ENCODE measurements around the gene SMG6. TPM values are rescaled to one million over a fixed set of nuclear protein-coding genes. Genes with fewer than 3 reads are reported as not detected.

SMG6 gene
- total and polyA plus RNA-seq, 2 of the 8 experiments (the other 6 are each of a cell fraction or from before 2014, with no cell fraction given) = 18.5 to 25.2 TPM

DNA sequence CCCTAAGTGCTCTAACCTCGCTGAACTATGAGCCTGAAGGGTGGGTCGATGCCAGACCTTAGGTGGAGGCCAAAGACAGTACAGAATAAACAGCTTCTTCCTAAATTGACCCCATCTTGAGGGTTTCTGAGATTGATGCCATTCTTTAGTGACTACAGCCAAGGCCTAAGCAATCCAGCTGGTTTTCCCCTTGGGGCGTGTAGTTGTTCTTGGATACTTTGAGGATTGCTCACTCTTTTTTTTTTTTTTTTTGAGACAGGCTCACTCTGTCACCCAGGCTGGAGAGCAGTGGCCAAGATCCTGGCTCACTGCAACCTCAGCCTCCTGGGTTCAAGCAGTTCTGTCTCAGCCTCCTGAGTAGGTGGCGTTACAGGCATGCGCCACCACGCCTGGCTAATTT lies 259.8 kb downstream of the SMG6 start:
- Histone ChIP-seq H3K4me3 (ENCODE audit: extremely low read depth in 1 of 4, insufficient read depth in 2 of 4, low read depth in 3 of 4, low read length in 4 of 4) (no peak overlapping the region), H3K56ac (replicated peaks; ENCODE audit: insufficient read length, low read depth, low read length) (no peak overlapping the region), H3K18ac (ENCODE audit: extremely low read depth, low read length) (no peak overlapping the region), H2BK120ac (replicated peaks; ENCODE audit: low read depth, low read length) (no peak overlapping the region), H3K4me2 (ENCODE audit: insufficient read depth in 1 of 2, low read depth in 2 of 2, low read length in 2 of 2) (no peak overlapping the region; a peak in 1 of 4 replicates), H2AFZ (ENCODE audit: low read length) (no peak overlapping the region), H3K27ac (ENCODE audit: low read depth, low read length) (no peak overlapping the region), H3K23ac (ENCODE audit: insufficient read length) (no peak overlapping the region), H3K36me3 (ENCODE audit: control insufficient read depth in 2 of 4, insufficient read depth in 4 of 4, low read length in 3 of 4) (peaks cover 0 to 8% (median 2%) of the 10 kb centered on the region in 4 experiments; a peak in 3 of 8 replicates), H3K79me1 (ENCODE audit: low read depth, low read length) (peaks cover 4% of the 10 kb centered on the region), H3K23me2 (ENCODE audit: low read depth, low read length) (peaks cover 5% of the 10 kb centered on the region; the same call in 1 of the 2 replicates), H2AK5ac (ENCODE audit: low read depth, low read length) (no peak overlapping the region), H3K27me3 (replicated peaks in 1 of 4; ENCODE audit: control insufficient read depth in 3 of 4, extremely low read depth in 1 of 4, insufficient read depth in 3 of 4, low read length in 3 of 4) (peaks cover 0 to 15% (median 14%) of the 10 kb centered on the region in 4 experiments; a peak in 6 of 7 replicates), H4K8ac (ENCODE audit: extremely low read depth, insufficient read depth, low read length) (no peak overlapping the region), H3K4me1 (replicated peaks in 1 of 4; ENCODE audit: control insufficient read depth in 3 of 4, insufficient read depth in 4 of 4, low read length in 3 of 4) (peaks cover 0 to 6% (median 5%) of the 10 kb centered on the region in 4 experiments; a peak in 4 of 7 replicates), H4K5ac (ENCODE audit: insufficient read length, low read depth, low read length) (no peak overlapping the region), H3K4ac (replicated peaks; ENCODE audit: insufficient read length, low read depth, low read length) (no peak overlapping the region), H3K79me2 (ENCODE audit: control insufficient read depth in 1 of 2, insufficient read depth in 2 of 2, low read length in 2 of 2) (no peaks in the 10 kb centered on the region), H3K14ac (ENCODE audit: insufficient read length) (no peak overlapping the region), H2BK20ac (ENCODE audit: low read length) (no peak overlapping the region), H2BK12ac (ENCODE audit: low read depth, low read length) (no peak overlapping the region), H3K9me3 (ENCODE audit: insufficient read depth in 2 of 2, low read depth in 1 of 2, low read length in 1 of 2) (no peaks in the 10 kb centered on the region), H4K20me1 (replicated peaks in 1 of 2; ENCODE audit: control insufficient read depth in 1 of 2, insufficient read depth in 2 of 2, low read length in 2 of 2) (peaks cover 0 to 3% of the 10 kb centered on the region in 2 experiments), H2BK15ac (ENCODE audit: low read length) (no peak overlapping the region), H4K91ac (replicated peaks; ENCODE audit: insufficient read length, low read length) (no peak overlapping the region), H3K9ac (replicated peaks in 1 of 4; ENCODE audit: extremely low read depth in 1 of 4, low read depth in 3 of 4, low read length in 3 of 4) (no peak overlapping the region), H2BK5ac (ENCODE audit: low read depth, low read length) (no peak overlapping the region)
- ChIA-PET CTCF (ENCODE audit: partially characterized antibody) (interaction anchor here (1.2 to 1.7 kb wide), 3 partner anchors 10 to 134 kb away, joined by 3 to 12 read pairs (median 11); partner anchors contain the start of gene HIC1), POLR2A (ENCODE audit: partially characterized antibody) (interaction anchor here (0.8 to 1.3 kb wide), 2 partner anchors 11 to 134 kb away, joined by 3 read pairs; partner anchors contain the start of gene HIC1)
- no peak for TF ChIP-seq ATF3 (IDR thresholded peaks at IDR 0.05; ENCODE audit: insufficient read depth, low read depth, low read length)
- no peak for FAIRE-seq
- WGBS, 2 experiments (ENCODE audit: extremely low coverage in 1 of 2, insufficient coverage in 1 of 2, insufficient read length in 1 of 2, insufficient replicate concordance in 2 of 2, low coverage in 1 of 2, low lambda C conversion rate in 2 of 2, missing lambda C conversion rate in 1 of 2) = 92% methylated on average over 6 of the region's 6 CpGs; no CpG with 5 or more reads in 1 of the 2 experiments
- no peak for DNase-seq (ENCODE audit: low read depth in 1 of 2, low spot score in 2 of 2)
